GM19238 (cell line): ENCODE data around the gene PTMA.
A peak's percentile ranks its signal among the peaks of the same experiment; 100 is the strongest.

Experiments
- DNase-seq: peaks from one replicate; pipeline ENCODE4 v3.0.0; 2011; ENCODE audit warnings: low spot score; ENCODE audit not compliant: insufficient read length

PTMA gene

DNA sequence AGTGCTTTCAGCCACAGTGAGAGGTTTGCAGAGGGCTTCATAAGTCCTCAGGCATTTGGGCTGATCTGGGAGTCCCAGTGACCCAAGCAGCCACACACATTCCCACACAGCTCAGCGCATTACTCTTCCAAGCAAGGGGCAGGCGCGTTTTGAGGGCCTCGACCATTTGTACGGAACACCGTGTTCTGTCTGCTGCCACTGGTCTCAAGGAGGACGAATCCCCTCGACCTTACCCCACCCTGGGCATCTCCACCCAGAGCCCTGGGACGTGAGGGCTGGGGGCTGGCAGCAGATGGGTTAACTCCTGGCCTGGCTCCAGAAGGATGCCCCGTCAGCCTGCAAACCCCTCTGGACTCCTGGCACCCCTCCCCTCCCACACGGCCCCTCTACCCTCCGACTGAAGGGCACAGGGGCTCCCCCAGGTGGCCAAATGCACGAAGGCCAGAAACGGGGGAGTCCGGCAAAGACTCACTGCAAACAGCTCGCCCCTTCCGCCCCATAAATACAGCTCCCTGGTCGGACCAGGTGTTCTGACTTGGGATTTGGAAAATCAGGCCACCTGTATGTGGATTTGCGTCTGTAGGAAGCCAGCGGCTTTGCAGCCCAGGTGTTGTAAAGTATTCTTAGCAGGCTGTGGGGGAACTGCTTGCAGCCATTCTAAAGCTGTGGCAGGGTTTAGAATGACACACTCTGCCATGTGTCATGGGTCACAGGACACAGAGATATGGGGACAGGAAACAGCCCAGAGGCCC, 33.6 kb upstream of the PTMA start:
- DNase-seq = peak; percentile 60

DNA sequence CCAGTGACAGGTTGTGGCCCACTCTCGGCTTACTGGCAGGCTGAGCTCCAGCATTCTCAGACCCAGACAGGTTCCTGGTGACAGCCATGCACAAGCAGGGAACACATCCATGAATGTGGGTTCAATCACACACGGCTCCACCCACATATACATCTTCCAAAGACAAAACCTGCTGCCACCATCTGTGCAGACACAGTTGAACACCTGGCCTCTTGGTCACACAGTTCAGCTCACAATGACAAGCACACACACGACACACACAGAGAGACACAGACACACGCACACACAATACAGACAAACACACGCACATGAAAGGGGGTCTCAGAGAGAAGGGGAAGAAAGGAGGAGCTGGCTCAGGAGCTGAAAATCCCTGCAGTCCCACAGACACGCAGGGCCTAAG, 32.1 kb upstream of the PTMA start:
- no peak for DNase-seq

DNA sequence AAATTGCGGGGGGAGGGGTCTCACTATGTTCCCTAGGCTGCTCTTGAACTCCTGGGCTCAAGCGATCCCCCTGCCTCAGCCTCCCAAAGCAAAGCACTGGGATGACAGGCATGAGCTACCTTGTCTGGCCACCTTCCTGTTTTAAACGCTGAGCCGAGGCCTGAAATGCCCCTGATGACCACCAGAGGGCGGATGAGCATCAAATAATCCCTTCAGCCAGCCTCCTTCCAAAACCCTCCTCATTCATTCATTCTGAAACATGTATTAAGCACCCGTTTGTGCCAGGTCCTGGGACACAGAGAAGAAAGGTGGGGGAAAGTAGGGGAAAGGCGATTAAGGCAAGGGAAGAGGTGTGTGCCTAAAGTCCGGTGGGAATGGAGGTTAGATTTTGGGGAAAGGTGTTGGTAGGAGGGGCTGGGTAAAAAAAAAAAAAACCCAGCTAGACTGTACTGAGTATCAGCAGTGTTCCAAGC, 30.7 kb upstream of the PTMA start:
- peak; percentile 67 for DNase-seq

DNA sequence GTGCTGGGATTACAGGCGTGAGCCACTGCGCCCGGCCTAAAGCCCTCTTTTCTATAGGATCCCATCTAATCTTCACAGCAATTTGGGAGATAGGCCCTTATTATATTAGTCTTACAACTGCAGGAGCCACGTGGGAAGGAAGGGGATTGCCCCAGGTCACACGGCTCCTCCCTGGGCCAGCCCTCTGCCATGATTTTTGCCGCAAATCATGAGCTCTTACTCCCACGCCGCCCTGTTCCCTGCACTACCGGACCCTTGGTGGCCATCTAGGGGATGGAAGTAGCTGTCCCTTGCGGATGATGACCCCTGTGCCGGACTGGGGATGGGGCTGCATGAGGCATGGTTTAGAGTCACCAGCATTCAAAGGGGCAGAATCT, 28.4 kb upstream of the PTMA start:
- no peak for DNase-seq

DNA sequence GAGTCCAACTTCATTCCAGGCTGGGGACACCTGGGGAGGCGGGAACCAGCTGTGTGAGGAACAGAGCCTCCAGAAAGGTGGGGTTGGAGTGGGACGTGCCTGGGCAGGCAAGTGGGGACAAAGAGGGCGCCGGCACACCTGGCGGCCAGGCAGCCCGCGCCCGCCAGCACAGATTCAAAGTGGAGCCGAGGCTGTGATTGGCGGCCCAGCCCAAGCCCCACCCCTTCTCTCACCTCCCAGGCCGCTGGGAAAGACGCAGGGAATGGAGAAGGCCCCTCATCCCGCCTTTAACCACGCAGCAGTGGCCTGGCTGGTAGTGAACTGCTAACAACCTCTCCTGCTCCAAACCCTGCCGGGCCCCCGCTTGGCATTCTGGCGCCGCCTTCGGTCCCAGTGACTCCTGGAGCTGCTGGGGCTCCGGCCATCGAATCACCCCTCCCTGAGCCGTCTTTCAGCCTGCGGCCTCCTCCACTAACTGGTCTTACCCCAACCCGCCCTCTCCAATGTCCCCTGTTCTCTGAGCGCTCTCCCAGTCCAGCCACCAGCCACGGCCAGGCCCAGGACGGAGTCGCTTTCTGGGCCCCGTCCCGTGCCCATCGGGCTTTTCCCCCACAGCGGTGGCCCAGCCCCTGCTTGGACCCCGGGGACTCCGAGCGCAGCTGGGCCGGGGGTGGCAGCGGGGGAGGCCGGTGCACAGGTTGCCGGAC, 27.9 kb upstream of the PTMA start:
- no peak for DNase-seq

DNA sequence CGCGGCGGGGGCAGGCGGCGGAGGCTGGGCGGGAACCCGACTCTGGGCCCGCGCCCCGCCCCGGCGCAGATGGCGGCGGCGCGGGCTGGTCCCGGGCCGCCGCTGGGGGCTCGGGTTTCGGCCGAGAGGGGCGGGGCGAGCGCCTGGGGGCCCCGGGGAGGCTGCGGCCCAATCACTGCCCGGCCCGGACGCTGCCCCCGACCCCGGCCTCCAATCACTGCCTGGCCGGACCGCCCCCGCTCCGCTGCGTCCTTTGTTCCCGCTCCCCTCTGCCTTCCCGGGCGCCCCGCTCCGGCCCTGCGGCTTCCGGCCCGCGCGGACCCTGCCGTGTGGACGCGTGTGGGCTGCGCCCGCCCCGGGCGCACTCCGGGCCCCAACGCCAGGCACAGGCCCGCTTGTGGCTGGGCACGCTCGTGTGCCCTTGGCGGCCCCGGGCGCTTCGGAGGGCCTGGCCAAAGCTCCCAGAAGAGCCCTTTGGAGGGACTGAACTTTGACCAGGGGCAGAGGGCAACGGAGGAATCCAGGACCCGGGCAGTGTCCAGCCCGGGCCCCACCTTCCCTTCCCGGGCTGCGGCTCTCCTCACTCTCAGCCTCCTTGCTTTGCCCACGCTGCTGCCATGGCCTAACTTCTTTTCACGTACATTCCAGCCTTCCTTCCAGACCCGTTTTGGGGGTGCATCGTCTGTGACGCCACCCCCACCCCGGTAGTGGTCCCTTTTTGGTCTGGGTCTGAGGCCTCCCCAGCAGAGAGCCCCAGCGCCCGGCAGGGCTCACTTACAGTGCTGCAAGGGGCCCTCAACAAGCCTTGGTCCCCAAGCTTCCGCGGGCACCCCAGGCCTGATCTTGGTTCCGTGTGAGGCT, 27.1 kb upstream of the PTMA start:
- DNase-seq = peak; percentile 82

DNA sequence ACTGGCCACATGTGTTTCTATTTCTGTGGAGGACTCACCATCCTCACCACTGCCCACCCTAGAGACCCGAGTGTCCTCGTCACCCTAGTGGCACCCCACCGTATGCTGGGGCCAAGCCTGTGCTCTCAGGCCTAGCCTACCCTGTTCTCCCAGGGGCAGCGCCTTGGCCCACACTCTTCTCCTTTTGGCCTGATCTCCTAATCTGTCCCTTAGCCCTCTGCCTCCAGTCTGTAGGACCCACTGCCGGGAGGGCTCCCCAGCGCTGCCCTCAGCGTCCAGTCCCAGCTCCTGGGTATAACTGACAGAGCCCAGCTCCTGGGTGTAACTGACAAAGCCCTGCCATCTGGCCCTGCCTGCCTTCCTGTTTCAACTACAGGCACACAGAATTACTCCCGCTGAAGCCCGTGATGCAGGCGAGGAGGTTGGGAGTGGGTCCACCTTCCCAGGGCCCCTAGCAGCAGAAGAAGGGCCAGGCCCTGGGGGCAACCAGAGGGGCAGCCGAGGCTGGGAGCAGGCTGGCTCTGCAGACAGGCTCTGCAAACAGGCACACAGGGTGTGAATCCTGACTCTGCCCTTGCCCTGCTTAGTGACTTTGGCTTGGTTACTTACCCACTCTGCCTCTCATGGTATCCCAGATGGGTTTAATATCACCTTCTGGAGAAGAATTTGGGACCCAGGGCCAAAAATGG, 25.6 kb upstream of the PTMA start:
- DNase-seq = no peak

DNA sequence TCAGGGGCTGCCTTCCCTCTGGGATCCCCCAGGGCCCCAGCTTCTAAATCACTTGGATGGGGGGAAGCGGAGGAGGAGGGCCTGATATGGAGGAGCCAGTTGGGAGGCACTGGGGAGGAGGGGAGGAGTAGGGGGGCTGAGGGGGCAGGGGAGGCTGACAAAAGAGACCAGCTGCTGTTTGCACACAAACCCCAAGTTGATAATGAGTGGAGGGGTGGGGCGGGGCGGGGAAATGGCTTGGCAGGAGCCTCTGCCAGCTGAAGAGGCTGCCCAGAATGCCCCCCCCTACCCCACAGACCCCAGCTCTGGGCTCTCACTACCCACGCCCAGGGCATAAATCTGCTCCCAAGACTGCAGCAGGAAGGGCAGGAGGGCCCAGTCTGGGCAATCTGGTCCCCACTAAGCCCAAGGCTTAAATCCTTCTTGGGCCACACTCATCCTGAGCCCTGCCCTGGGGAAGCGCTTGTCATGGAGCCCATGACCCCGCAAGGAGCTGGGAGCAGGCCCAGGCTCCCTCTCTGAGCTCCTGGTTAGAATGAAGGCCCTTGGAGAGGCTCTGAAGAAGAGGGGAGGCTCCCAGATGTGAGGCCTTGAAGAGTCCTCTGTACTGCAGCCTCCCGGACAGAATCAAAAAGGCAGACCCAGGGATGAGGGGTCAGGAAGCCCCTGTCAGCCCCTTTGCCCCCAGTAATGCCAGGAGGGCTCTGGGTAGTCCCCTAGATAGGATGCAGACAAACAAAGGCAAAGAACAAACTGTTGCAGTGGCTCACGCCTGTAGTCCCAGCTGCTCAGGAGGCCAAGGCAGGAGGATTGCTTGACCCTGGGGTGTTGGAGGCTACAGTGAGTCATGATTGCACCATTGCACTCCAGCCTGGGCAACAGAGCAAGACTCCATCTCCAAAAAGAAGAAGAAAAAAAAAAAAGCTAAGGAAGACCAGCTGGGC, 24.8 kb upstream of the PTMA start:
- DNase-seq = no peak

DNA sequence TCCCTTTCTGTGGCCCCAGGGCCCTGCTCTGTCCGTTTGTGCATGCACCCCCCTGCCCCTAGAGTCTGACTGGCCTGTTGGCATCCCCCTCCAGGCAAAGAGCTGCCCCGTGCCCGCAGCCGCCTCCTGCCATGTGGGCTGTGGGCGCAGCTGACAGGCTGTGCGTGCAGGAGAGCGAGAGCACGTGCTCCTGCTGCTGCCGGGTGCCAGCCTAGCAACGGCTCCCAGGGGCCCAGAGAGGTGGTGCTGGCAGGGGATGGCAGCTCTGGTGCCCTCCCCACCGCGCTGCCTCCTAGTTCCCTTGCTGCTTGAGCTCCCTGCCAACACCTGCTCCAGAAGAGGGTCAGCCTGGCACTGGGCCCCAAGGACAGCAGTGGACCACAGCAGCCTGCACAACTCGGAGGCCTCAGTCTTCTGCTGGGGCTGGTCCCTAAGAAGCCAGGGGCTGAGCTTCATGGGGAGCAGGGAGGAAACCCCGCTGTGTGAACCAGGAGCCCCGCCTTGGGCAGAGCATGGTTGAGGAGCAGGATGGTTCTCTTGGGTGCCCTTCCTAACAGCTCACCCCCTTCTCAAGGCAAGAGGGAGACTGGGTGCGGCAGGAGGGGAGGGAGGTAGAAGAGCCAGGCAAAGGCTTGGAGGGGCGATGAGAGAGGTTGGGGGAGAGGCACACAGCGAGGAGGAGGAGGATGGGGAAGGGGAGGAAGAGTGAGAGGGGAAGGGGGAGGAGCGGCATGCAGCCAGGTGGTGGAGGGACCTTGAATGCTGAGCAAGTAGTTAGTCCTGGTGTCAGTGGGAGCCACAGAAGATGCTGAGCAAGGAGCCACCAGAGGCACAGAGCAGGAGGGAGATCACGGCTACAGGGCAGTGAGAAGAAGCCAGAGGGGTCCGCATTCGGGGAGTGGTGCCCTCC, 23.8 kb upstream of the PTMA start:
- no peak for DNase-seq

DNA sequence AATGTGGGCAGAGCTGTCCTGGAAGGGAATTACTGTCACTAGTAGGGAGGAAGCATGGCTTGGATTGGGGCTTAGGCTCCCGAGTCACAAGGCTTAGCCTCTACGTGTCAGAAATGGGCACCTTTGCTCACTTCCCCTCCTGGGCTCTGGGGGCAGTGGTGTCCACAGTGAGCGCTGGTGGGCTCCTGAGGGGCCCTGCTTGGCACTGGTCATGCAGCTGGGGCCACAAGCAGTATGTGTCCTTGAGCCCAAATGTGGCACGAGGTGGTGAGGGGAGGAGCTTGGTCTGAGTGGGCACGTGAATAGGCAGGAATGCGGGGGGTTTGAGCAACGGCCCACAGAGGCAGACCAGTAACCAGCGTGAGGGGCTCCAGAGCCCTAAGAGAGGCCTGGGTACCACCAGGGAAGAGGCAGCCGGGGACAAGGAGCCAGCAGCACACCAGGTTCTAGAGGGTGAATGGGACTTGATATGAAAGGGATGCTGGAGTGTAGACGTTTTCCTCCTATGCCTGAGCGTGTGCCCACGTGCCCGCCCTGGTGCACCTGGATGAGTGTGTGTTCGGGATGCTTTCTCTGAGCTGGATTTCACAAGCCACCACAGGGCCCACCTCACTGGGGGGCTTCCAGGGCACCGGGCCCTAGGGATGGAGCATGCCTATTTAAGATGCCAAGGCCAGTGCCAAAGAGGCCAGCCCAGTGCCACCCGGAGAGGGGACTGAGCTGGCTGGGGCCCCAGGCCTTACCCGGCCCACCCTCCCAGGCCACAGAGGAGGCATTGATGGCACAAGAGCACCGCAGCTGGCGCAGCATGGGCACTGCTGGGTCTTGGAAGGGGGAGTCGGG, 22.8 kb upstream of the PTMA start:
- DNase-seq = no peak

DNA sequence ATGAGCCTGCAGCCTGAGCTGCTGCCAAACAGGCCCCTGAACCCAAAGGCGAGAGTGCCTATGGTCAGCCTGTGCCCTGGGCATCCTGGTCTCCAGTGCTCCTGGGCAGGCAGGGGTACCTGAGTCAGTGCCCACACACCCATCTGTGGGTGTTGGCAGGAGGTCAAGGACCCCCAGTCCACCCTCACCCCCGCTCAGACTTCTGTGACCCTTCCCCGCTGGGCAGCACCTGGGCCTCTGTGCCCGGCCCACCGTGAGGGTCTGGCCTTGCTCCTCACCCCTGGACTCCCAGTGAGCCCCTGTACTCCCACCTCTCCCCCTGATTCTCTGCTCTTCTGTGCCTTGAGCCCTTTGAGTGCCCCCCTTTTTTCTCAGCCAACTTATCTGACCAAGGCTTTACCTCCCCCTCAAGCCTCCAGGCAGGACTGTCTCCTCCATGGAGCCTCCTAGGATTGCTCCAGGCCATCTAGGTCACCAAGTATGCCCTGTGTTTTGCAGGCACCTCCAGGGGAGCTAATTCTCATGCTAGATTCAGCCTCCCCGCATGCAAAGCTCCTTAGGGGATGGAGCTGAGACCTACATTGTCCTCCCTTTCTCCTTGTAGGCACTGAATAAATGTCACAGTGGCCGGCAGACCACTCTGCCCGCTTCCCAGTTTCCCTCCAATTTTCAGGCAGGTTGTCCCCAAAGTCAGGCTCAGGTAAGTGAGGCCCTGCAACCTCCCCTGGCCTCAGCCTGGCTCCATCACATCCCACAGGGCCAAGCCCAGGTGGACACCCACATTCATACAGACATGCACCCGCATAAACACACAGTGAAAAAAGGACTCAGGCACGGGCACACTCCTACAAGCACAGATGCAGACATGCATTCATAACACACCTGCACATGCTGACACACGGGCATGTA, 21.9 kb upstream of the PTMA start:
- no peak for DNase-seq

DNA sequence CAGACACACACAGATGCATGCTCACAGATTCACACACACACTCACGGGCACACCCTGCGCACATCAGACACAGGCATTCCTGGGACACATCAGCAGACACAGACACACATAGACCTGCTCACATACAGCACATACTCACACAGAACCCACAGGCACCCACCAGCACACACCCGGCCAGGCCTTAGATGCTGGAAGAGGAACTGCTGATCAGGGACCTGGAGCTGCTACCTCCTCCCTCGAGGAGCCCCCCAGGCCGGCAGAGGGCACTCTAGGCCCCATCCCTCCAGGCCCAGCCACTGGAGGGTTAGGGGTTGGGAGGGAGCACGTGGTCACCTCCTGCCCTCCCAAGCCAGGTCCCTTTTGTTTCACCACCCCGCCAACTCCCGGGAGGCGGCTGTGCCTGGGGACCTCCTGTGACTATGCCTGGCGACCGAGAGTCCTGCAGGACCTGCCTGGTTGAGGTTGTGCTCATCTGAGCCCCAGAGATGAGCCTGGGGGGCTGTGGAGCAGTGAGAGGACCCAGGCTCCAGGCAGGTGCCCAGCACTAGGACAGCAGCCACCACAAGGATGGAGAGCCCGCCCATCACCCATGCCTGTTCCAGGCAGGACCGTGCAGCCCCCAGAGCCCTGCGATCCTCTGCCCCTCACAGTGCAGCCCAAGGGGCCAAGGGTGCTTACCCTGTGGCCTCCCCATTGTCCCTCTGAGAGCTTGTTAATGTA, 21.0 kb upstream of the PTMA start:
- peak; percentile 85 for DNase-seq

DNA sequence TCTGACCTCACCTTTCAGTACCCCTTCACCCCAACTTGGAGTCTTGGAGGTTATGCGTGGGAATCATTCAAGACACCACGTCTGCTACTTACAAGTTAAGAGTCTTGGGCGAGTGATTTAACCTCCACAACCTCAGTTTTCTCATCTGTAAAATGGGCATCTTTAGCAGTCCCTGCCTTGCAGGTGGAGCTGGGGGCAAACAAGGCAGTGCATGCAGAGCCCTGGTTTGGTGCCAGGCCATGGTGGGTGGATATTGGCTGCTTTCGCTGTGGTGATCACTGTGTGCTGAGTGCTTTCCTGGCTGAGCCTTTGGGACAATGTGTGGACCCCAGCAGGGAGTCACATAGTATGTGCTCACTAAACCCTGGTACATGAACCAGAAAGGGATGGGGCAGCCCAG, 20.4 kb upstream of the PTMA start:
- no peak for DNase-seq

DNA sequence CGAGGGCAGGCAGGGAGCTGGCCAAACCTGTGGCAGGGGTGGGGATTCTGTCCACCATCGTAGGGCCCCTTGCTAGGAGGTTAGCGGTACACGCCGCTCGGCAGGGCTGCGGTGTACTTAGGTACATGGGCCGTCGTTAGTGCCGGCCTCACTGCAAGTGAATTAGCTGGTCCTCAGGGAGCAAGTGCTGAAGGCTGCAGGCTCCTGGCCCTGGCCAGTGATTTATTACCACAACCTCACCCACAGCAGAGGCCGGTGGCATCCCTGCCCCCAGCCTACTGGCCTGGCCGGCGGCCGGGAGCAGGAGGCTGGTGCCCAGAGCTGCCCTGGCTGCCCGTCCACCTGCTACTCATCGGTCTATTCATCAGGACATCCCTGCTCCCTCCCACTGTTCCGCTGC, 19.6 kb upstream of the PTMA start:
- DNase-seq = no peak

DNA sequence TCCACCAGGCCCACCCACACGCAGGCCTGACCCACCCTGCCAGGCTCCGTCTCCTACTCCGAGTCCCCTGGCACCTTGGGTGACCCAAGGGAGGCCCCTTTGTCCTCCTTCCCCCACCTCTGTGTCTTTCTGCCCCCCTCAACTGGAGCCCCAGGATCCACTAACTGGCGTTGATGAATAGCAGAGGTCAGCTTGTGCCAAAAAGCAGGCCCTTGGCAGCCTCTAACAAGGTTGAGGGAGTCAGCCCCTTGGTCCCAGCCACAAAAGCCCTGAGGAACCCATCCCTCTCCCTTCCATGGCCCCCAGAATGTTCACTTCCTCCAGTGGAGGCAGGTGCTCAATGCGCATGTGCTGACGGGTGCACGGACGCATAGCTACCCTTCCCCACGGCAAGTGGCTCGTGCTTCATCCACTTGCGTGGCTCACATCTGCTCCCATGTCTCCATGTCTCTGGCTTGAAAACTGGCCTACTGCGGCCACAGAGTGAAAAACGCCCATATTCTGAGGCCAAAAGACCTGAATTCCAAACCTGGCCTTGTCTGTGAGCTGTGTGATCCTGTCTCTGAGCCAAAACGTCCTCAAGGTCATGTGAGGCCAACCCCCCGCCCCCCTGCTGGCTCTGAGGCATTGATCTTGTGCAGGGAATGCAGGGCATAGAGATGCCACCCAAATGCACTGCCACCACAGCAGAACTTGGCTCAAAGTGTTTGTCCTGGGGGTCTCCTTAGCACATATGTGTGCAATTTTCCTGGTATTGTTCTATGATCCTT, 19.0 kb upstream of the PTMA start:
- no peak for DNase-seq

DNA sequence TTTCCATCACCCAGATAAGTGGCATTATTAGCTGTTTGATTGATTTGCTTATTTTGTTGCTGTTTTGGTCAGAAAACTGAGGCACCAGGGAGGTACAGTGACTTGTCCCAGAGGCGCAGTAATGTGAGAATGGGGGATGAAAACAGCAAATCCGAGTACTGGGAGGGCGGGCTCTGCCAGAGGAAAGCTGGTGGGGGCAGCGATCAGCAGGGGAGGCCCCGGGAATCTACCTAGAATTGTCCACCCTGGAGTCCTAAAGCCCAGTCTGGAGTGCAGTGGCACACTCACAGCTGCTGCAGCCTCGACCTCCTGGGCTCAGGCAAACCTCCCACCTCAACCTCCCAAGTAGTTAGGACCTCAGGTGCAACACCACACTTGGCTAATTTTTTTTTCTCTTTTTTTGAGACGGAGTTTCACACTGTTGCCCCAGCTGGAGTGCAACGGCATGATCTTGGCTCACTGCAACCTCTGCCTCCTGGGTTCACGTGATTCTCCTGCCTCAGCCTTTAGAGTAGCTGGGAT, 17.0 kb upstream of the PTMA start:
- DNase-seq = no peak
